ENCODE data around the gene PAQR5.

PAQR5 gene

DNA sequence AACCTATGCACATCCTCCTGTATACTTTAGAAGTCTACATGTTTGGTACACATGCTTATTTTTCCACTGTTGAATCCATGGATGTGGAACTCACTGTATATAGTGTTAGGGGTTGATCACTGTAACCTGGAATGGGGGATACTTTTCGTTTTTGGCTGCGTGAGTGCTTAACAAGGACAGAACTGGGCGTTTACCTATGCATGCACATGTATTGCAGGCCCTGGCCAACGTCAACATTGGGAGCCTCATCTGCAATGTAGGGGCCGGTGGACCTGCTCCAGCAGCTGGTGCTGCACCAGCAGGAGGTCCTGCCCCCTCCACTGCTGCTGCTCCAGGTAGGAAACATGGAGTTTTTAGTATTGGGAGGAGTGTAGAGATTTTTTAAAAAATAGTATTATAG lies 156.2 kb downstream of the PAQR5 start:
- Histone ChIP-seq H3K36me3 (ENCODE audit: insufficient read depth, low read length) (peaks cover 44% of the 10 kb centered on the region), H3K27me3 (ENCODE audit: insufficient read depth, low read length, poor library complexity) (no peaks in the 10 kb centered on the region), H3K9me3 (ENCODE audit: insufficient read depth, low read length, severe bottlenecking) (no peaks in the 10 kb centered on the region), H4K20me1 (ENCODE audit: insufficient read depth, low read length) (peaks cover 32% of the 10 kb centered on the region), H2AFZ (ENCODE audit: low read depth, low read length) (no peak overlapping the region), H3K9ac (ENCODE audit: low read depth, low read length) (no peak overlapping the region; the same call in 1 of the 2 replicates), H3K4me3 (ENCODE audit: low read depth in 1 of 2, low read length in 2 of 2) (peak overlapping the region in 1 of 2 experiments; percentile 86; a peak in 1 of 4 replicates), H3K27ac (ENCODE audit: low read length) (no peak overlapping the region), H3K79me2 (ENCODE audit: insufficient read depth, low read length) (peaks cover 31% of the 10 kb centered on the region), H3K4me1 (ENCODE audit: insufficient read depth, low read length) (peaks cover 37% of the 10 kb centered on the region), H3K4me2 (ENCODE audit: insufficient read depth, low read length) (peak overlapping the region; percentile 88; the same call in 1 of the 2 replicates)
- ATAC-seq (ENCODE audit: insufficient read depth, low read depth) (no peak), DNase-seq (no peak)
- TF ChIP-seq EZH2 (IDR thresholded peaks at IDR 0.05; ENCODE audit: borderline replicate concordance, low read depth, low read length, severe bottlenecking), result no peak
- TF ChIP-seq, protein P1, sequence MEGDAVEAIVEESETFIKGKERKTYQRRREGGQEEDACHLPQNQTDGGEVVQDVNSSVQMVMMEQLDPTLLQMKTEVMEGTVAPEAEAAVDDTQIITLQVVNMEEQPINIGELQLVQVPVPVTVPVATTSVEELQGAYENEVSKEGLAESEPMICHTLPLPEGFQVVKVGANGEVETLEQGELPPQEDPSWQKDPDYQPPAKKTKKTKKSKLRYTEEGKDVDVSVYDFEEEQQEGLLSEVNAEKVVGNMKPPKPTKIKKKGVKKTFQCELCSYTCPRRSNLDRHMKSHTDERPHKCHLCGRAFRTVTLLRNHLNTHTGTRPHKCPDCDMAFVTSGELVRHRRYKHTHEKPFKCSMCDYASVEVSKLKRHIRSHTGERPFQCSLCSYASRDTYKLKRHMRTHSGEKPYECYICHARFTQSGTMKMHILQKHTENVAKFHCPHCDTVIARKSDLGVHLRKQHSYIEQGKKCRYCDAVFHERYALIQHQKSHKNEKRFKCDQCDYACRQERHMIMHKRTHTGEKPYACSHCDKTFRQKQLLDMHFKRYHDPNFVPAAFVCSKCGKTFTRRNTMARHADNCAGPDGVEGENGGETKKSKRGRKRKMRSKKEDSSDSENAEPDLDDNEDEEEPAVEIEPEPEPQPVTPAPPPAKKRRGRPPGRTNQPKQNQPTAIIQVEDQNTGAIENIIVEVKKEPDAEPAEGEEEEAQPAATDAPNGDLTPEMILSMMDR (IDR thresholded peaks at IDR 0.05; ENCODE audit: borderline replicate concordance, extremely low read depth, low read length, poor library complexity, severe bottlenecking), result no peak

DNA sequence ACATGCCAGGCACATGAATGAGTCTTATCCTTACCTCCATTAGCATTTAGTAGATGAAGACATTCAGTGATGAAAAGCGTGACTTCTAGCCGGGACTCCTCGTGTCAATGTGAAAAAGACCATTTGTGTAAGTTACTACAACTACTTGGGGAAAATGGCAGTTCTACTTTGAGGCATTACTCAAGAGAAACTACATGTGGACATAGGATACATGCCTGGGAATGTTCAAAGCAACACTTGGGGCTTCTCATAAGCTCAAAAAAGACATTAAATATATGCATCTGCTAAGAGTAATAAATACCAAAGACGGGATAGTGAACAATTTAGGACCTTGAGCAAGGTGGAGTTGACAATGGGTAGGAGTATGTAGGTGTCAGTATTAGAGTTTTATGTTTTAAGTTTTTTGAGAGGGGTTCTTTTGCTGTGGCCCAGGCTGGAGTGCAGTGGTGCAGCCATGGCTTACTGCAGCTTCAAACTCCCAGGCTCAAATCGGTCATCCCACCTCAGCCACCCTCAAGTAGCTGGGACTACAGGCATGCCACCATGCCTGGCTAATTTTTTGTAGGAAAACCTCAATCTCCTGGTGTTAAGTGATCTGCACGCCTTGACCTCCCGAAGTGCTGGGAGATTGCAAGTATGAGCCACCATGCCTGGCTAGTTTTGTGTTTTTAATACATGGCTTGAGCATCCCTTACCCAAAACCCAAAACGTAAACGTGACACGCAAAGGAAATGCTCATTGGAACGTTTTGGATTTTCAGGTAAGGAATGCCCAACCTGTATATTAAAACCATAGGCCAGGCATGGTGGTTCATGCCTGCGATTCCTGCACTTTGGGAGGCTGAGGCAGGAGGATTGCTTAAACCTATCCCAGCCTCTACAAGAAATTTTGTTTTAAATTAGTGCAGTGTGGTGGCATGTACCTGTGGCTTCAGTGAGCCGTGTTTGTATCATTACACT lies 157.8 kb downstream of the PAQR5 start:
- no peak for ATAC-seq (ENCODE audit: insufficient read depth, low read depth)
- no peak overlapping the region for H3K4me2 ChIP-seq (ENCODE audit: insufficient read depth, low read length)
- H3K27me3 ChIP-seq (ENCODE audit: insufficient read depth, low read length, poor library complexity), result no peaks in the 10 kb centered on the region
- no peak overlapping the region for H2AFZ ChIP-seq (ENCODE audit: low read depth, low read length)
- peaks cover 30% of the 10 kb centered on the region for H3K4me1 ChIP-seq (ENCODE audit: insufficient read depth, low read length)
- no peaks in the 10 kb centered on the region for H3K9me3 ChIP-seq (ENCODE audit: insufficient read depth, low read length, severe bottlenecking)
- H3K36me3 ChIP-seq (ENCODE audit: insufficient read depth, low read length), result peaks cover 44% of the 10 kb centered on the region
- H3K4me3 ChIP-seq (ENCODE audit: low read depth in 1 of 2, low read length in 2 of 2), result no peak overlapping the region
- peaks cover 31% of the 10 kb centered on the region for H3K79me2 ChIP-seq (ENCODE audit: insufficient read depth, low read length)
- H3K9ac ChIP-seq (ENCODE audit: low read depth, low read length), result no peak overlapping the region
- TF ChIP-seq, protein P1 (IDR thresholded peaks at IDR 0.05; ENCODE audit: borderline replicate concordance, extremely low read depth, low read length, poor library complexity, severe bottlenecking), result no peak
- TF ChIP-seq EZH2 (IDR thresholded peaks at IDR 0.05; ENCODE audit: borderline replicate concordance, low read depth, low read length, severe bottlenecking), result no peak
- H4K20me1 ChIP-seq (ENCODE audit: insufficient read depth, low read length), result peaks cover 32% of the 10 kb centered on the region
- no peak for DNase-seq
- H3K27ac ChIP-seq (ENCODE audit: low read length), result no peak overlapping the region

Measured in DND-41 (cell line).